IPS-11a (cell line): ENCODE results near the gene SPATA25.
"Not testable (repeated sequence)": the region's sequence is repeated elsewhere in the genome, so short reads cannot be mapped to it uniquely, and the experiment has no call there.

Experiments
- H3K4me3 ChIP-seq: one replicate; pipeline ENCODE4 v1.5.1; 2013; ENCODE audit warnings: low read depth, low read length, control low read depth

SPATA25 gene

DNA sequence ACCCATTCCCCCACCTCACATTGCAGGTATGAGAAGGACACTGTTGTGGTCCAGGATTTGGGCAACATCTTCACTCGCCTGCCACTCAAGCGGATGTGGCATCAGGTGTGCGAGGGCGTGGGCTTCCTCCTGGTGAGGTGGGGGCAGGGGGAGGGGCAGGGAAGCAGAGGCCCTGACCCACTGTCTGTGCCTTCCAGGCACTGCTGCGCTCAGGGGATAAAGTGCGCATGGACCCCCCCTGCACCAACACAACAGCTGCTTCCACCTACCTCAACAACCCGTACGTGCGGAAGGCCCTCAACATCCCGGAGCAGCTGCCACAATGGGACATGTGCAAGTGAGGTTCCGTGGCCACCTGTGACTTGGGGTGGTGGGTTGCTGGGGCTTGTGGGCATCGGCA lies 7.4 kb upstream of the SPATA25 start:
- H3K4me3 ChIP-seq, result no peak overlapping the region

DNA sequence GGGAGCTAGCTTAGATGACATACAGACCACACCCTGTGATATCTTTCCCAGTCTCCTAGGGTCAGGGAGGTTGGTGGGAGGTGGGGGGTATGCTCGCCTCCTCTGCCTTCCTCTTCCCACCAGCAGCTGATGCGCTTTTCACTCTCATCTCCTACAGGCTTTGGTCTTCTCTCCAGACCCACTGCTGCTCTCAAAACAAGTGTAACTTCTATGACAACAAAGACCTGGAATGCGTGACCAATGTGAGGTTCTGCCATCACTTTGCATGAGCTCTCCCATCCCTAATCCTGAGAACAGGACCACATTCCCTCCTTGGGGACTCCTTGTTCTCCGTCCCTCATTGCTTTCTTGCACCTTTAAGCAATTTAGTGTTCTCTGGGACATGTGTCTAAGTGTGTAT lies 6.4 kb upstream of the SPATA25 start:
- H3K4me3 ChIP-seq, result no peak overlapping the region

DNA sequence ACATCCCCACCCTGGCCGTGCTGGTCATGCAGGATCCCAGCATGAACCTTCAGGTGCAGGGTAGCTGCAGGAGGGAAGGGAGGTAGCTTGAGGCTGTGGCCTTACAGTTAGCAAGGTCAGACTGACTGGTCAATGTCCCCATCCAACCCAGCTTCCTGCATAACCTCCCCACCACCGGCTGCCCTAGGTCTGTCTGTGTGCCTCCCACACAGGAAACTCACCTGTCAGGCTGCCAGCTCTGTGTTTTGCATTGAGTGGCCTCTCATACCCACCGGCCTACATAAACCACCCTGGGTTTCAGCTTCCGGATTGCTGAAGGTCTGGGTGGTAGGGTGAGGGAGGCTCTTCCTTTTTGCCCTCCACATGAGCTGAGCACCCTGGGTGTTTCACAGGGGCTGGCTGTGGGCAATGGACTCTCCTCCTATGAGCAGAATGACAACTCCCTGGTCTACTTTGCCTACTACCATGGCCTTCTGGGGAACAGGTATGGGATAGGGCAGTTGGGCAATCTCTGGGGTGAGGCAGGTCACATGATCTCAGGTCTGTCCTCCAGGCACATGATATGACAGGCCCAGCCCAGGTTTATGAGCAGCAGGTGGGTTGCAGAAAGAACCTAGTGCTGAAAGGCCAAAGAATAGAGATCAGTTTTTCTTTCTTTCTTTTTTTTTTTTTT lies 5.5 kb upstream of the SPATA25 start:
- H3K4me3 ChIP-seq, result no peak overlapping the region

DNA sequence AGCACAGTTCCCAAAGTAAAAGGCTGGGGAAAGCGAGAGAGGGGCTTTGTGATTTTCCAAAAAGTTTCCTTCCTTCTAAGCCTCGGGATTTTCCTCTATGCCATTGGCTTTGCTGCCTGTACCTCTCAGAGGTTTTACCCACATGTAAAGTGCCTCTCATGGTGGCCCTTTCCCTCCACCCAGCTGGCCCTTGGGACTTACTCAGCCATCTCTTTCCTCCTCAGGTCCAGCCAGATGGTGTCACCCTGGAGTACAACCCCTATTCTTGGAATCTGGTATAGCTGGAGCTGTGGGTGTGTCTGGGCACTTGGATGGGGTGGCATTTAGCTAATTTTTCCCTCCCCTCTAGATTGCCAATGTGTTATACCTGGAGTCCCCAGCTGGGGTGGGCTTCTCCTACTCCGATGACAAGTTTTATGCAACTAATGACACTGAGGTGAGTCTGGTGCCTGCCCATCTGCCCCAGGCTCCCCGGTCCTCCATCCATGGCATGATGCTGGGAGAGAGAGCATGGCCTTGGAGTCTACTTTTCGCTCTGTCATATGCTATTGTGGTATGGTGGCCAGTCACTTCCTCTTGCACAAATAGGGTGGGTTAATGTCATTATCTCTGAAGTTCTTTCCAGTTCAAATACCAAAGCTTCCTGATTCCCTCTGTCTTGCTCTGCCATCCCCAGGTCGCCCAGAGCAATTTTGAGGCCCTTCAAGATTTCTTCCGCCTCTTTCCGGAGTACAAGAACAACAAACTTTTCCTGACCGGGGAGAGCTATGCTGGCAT lies 4.8 kb upstream of the SPATA25 start:
- peak overlapping the region; percentile 76 for H3K4me3 ChIP-seq

DNA sequence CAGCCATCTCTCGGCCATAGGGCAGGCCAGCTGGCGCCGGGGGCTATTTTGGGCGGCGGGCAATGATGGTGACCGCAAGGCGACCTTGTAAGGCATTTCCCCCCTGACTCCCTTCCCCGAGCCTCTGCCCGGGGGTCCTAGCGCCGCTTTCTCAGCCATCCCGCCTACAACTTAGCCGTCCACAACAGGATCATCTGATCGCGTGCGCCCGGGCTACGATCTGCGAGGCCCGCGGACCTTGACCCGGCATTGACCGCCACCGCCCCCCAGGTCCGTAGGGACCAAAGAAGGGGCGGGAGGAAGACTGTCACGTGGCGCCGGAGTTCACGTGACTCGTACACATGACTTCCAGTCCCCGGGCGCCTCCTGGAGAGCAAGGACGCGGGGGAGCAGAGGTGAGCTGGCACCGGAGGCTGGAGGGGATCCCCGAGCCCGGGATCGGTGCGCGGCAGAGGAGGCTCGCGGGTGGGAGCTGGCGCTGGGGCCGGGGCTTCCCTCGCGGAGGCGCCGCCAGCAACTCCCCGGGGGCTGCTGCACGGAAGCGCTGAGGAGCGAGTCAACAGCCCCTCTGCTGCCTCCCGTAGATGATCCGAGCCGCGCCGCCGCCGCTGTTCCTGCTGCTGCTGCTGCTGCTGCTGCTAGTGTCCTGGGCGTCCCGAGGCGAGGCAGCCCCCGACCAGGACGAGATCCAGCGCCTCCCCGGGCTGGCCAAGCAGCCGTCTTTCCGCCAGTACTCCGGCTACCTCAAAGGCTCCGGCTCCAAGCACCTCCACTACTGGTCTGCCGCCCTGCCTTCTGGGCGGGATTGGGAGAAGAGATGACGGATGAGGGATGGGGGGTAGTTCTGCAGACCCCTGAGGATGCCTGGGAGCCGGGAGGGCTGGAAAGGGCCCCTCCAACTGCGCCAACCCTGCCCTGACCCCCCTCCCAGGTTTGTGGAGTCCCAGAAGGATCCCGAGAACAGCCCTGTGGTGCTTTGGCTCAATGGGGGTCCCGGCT lies 3.9 kb upstream of the SPATA25 start, which contains the start of the genes CTSA and NEURL2:
TSS of gene CTSA (plus strand) at position 351 of the 999 bp plus-strand sequence. CDS start at position 585, 234 bp downstream.
TSS of gene NEURL2 (minus strand) at position 224 of the 999 bp plus-strand sequence. CDS start at position 7, 217 bp downstream.
- H3K4me3 ChIP-seq, result peak within 1 kb of the TSS; percentile 76

DNA sequence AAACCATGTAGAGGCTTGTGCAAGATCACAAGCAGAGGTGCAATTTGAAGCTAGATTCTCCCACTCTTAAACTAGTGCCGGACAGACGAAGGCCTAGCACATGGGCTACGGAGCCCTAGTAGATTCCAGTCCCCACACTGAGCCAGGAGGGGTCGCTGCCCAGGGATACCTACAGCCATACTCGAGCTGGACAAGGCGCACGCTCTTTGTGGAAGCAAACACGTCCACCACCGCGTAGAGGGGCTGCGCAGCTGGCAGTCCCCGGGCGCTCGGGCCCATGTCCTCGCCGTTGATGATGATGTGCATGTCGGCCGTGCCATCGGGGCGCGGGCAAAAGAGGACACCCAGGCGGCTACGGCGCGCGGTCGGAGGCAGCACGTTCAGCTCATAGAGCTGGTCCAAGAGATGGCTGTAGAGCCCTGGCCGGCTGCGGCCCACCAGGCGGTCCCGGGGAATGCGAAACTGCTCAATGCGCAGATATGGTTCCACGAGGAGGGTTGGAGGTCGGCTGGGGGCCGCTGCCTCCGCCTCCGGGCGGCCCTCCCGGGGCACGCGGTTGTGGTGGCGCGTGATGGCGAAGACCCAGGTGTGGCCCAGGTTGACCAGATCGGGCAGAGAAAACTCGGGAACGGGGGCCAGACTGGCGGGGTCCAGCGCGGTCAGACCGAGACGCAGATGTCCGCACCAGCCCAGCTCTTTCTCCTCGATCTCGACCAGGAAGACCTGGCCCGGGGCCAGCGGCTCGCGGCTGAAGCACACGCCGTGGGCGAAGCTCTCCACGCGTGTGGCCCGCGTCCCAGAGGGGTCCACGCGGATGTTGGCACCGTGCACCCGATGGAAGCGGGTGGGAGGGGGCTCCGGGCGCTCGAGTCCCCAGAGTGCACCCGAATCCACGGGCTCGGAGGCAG lies 2.9 kb upstream of the SPATA25 start:
- peak overlapping the region; percentile 76 for H3K4me3 ChIP-seq

DNA sequence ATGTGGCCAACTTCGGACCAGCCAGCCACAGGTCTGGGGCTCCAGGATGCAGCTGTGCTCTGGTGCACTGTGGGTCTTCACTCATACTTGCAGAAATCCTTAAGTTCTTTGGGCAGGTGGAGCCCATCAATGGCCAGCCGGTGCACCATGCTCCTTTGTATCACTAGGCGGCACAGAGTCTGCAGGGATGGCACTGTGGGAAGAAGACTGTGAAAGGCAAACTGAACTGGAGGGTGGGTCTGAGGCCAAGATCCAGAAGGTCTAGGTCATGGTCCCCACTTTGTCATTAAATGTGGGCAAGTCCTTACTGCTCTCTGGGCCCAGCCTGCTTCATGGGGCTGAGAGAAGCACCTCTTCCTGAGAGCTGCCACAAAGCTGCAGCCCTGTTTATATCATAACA lies 1.3 kb upstream of the SPATA25 start:
- H3K4me3 ChIP-seq, result no peak overlapping the region

DNA sequence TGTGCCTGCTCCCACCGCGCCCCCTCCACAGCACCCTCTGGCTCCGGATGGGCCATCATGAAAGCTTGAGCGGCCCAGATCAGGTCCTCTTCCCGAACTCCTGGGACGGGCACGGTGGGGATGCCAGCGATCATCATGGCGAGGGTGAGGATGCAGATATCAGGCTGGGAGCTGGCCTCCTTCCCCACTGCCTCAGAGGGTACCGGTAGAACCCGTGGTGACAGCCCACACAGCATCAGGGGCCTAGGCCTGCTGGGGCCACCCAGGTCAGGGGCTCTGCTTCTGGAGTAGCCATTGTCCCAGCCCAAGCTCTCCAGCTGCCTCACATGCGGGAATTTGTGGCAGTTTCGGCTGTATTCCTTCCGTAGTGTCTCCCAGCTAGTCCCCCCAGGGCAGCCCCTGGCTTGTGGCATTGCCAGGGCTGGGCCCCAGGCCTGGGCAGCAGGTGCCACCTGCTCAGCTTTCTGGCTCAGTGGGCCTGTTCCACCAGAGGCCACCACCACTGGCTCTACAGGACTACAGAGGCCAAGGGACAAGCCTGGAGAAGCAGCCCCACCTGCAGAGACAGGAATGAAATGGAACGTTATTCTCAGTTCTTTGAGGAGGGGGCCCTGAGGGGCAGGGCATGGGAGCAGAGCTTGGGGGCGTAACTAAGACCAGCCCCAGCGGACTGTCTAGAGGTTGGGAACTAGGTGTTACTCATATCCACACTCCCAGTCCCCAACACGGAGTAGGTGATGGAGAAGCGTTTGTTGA lies 654 bp downstream of the SPATA25 start:
- H3K4me3 ChIP-seq, result no peak overlapping the region

DNA sequence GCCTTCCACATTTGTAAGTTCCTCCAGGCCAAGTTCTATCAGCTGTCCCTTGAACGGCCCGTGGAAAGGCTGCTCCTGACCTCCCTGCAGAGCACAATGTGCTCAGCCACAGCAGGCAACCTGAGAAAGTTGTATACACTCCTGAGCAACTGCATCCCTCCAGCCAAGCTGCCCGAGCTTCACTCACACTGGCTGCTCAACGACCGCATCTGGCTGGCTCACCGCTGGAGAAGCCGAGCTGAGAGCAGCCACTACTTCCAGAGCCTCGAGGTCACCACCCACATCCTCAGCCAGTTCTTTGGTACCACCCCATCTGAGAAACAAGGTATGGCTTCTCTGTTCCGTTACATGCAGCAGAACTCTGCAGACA lies 4.3 kb downstream of the SPATA25 start:
- H3K4me3 ChIP-seq, result no peak overlapping the region

DNA sequence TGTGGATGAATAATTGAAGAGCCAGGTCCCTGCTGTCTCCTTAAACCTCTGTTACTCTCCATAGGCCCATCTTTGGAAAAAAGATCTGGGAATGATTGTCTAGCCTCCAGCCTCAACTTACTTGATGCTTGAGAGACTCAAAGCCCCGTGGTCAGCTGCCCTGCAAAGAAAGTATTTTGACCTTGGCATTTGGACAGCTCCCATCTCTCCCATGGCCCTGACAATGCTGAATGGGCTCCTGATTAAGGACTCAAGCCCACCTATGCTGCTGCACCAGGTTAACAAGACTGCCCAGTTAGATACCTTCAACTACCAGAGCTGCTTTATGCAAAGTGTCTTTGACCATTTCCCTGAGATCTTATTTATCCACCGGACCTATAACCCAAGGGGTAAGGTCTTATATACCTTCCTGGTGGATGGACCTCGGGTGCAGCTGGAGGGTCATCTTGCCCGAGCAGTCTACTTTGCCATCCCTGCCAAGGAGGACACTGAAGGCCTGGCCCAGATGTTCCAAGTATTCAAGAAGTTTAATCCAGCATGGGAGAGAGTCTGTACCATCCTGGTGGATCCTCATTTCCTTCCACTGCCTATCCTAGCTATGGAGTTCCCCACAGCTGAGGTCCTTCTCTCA lies 4.8 kb downstream of the SPATA25 start:
- no peak overlapping the region for H3K4me3 ChIP-seq

DNA sequence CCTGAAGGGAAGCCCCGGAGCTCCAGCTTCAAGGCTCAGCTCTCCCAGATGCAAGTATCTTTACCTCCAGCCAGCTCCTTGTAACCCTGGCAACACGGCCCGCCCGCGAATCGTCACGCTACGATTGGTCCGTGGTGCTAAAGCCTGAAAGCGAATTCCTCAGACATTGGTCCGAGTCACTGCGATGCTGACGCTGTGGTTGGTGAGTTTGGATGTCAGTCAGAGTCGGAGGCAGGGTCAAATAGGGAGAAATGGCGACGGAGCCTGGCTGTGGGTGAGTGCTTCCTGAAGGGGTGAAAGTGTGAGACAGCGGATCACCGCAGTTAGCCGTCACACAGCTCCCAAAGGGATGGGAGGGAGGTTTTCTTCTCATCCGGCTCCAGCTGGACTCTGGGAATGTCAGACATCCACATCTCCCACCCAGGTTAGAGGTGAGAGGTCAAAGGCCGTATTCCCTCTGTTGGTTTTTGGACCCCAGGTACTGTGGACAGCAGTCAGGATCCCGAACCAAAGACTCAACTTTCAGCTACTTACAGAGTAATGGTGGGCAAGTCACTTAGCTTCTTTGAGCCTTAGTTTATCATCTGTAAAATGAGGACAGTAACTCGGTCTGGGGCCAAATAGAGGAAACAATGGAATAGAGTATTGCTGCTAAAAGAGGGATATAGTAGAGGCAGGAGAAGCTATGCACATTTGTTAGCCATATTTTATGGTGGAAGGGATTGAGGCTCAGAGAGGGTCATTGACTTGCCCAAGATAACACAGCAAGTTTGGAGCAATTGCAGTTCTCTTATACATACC lies 6.2 kb downstream of the SPATA25 start, which contains the start of gene ZSWIM1:
TSS of gene ZSWIM1 (plus strand) at position 240 of the 801 bp plus-strand sequence. CDS start 1,366 bp downstream, outside the sequence.
- H3K4me3 ChIP-seq, result peak within 1 kb of the TSS; percentile 82

DNA sequence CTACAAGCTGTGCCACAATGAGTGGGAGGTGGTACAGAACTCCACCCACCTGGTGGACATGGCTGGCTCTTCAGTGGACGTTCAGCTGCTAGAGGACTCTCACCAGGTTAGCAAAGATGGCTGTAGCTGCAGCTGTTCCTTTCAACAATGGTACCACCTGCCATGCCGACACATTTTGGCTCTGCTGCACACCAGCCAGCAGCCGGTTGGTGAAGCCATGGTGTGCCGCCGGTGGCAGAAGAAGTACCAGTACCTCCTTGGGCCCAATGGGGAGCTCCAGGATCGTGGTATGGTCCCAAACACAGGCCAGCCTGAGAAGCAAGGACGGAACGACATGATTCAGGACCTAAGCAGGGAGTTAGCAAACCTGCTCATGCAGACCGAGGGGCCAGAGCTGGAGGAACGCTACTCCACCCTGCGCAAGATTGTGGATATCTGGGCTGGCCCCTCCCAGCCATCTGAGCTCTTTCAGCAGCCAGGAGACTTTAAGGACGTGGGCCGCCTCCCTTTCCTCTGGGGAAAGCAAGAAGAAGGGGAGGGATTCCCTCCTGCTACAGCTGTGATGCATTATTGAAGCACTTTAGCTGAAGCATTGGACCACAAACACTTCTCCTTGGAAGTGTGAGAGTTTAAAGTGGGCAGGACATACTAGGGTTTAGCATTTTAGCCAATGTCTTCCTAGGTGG lies 9.2 kb downstream of the SPATA25 start:
- no peak overlapping the region for H3K4me3 ChIP-seq

DNA sequence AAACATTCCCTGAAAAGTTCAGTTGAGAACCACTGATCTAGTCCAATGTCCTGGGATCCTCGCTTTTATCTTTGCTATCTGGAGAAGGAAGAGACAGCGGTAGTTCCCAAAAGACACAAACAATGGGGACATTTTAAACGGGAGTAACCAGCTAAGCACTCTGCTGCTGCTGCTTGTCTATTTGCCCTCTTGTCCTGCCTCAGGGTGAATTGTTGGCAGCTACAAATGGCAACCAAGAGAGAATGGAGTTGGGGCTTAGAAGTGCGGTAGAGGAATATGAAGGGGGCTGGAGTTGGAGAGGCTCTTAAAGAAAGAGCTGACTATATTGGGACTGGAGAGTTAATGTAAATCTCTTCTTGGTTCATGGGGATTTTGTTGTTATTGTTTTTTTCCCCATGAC lies 12.8 kb downstream of the SPATA25 start:
- no peak overlapping the region for H3K4me3 ChIP-seq

DNA sequence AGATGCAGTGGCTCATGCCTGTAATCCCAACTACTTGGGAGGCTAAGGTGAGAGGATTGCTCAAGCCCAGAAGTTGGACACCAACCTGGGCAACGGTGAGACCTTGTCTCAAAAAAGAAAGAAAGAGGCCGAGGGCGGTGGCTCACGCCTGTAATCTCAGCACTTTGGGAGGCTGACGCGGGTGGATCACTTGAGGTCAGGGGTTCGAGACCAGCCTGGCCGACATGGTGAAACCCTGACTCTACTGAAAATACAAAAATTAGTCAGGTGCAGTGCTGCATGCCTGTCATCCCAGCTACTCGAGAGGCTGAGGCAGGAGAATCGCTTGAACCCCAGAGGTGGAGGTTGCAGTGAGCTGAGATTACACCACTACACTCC lies 13.3 kb downstream of the SPATA25 start:
- H3K4me3 ChIP-seq, result not testable (repeated sequence)

DNA sequence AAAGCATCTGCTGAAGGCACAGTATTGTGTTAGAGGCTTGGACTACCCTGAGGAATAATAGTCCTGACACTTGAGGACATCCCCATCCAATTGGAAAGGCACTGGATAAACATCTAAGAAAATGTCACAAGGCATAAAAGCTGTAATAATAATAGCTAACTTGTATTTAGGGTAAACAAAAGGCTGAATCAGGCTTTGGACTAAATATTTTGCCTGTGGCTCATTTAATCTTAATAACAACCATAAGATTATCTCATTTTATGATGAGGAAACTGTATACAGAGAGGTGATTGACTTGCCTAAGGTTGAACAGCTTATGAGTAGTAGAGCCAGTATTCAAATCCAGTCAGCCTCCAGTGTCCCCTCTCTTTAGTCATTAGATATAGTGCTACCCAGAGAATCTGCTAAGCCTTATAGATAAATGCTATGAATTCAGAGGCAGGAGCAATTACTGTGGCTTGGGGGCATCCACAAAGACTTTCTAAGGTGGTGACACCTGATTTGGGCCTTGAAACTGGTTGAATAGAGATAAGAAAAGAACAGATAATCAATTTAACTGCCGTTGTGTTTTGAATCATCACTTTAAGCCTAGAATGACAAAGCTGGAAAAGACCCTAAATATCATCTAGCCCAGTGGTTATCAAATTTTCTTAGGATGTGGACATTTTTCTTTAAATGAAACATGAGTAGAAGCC lies 13.9 kb downstream of the SPATA25 start:
- H3K4me3 ChIP-seq, result no peak overlapping the region

DNA sequence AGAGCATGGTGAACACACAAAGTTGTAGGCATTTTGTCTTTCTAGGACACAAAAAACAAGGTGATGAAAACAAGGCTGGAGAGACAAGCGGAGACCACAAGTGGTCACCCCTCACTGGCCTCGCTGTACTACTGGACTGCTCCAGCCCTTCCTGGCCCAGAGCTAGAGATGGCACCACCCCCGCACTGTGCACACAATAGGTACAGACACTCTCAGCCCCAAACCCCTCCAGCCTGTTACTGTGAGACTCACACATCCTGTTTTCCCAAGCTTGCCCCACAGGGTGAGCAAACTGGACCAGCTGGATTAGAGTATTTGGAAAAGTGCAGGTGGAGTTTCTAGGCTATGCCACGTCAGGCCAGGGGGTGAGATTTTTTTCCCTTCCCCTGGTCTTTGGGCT lies 14.8 kb downstream of the SPATA25 start:
- H3K4me3 ChIP-seq, result no peak overlapping the region

DNA sequence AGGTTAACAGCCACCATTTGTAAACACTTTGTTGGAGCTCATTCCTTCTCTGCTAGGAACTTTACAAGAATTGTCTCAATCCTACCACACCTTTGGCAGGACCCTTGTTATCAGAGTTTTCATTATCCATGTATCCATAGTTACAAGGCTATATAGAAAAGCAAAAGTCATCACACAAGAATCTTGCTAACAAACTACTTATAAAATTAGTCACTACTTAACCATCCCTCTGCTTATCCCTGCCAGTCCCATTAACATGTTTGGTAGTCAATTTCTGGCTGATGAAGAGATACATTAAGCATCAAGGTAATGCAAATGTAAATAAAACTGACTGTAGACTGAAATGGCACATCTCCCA lies 19.6 kb downstream of the SPATA25 start:
- no peak overlapping the region for H3K4me3 ChIP-seq
